IgD-negative memory B cell (primary cell): ENCODE results near the gene SNRPE. TPM values are rescaled to one million over a fixed set of nuclear protein-coding genes. Genes with fewer than 3 reads are reported as not detected.

ENCODE experiments used
- H3K27ac Mint-ChIP-seq, 3 donors: one replicate each; pipeline ENCODE4 v1.8.0; 2020 to 2022; ENCODE audit warnings: mild to moderate bottlenecking in 3 of 3, mixed read lengths in 3 of 3, moderate library complexity in 1 of 3
- H3K27me3 Mint-ChIP-seq: one replicate; pipeline ENCODE4 v1.8.0; 2021; ENCODE audit warnings: mixed read lengths
- H3K36me3 Mint-ChIP-seq: one replicate; pipeline ENCODE4 v1.8.0; 2020; ENCODE audit warnings: mild to moderate bottlenecking, mixed read lengths
- H3K4me1 Mint-ChIP-seq, 3 donors: one replicate each; pipeline ENCODE4 v1.8.0; 2020 to 2022; ENCODE audit warnings: mixed read lengths in 3 of 3, mild to moderate bottlenecking in 1 of 3
- H3K4me3 Mint-ChIP-seq, 4 donors: one replicate each; pipeline ENCODE4 v1.8.0; 2020 to 2022; ENCODE audit warnings: mild to moderate bottlenecking in 4 of 4, mixed read lengths in 4 of 4, moderate library complexity in 3 of 4
- H3K9me3 Mint-ChIP-seq, 3 donors: one replicate each; pipeline ENCODE4 v1.8.0; 2020 to 2021; ENCODE audit warnings: mixed read lengths in 3 of 3, mild to moderate bottlenecking in 1 of 3
- polyA plus RNA-seq: library from polyadenylated mRNA; unstranded; fragments of 300-500 nt; fragmentation: Illumina TruSeq; gene quantifications from one replicate; pipeline ENCODE4 v1.2.3, GENCODE V29; 2021

SNRPE gene
- polyA plus RNA-seq, 1 donor from 2014 or later: 196 TPM

- no peak overlapping the region for H3K27ac Mint-ChIP-seq
- H3K4me1 Mint-ChIP-seq: no peaks in the 10 kb centered on the region
- H3K9me3 Mint-ChIP-seq: peaks cover 0 to 9% (median 0%) of the 10 kb centered on the region in 3 donors
- H3K27me3 Mint-ChIP-seq: no peaks in the 10 kb centered on the region
- H3K4me3 Mint-ChIP-seq: no peak overlapping the region
- no peaks in the 10 kb centered on the region for H3K36me3 Mint-ChIP-seq
Observed at GRCh38 chr1:203905275-203905674, 43.9 kb downstream of the SNRPE start.

- Mint-ChIP-seq H3K27ac (no peak overlapping the region), H3K9me3 (peaks cover 0 to 3% (median 0%) of the 10 kb centered on the region in 3 donors), H3K27me3 (peaks cover 2% of the 10 kb centered on the region), H3K4me3 (no peak overlapping the region), H3K4me1 (no peaks in the 10 kb centered on the region), H3K36me3 (no peaks in the 10 kb centered on the region)
Observed at GRCh38 chr1:203906932-203907331, 45.5 kb downstream of the SNRPE start.

GRCh38 chr1:203907901-203908300 is 46.5 kb downstream of the SNRPE start:
- Mint-ChIP-seq H3K27me3 (peaks cover 3% of the 10 kb centered on the region), H3K4me3 (no peak overlapping the region), H3K27ac (no peak overlapping the region), H3K36me3 (no peaks in the 10 kb centered on the region), H3K9me3 (no peaks in the 10 kb centered on the region), H3K4me1 (no peaks in the 10 kb centered on the region)

GRCh38 chr1:203911806-203912205 is 50.4 kb downstream of the SNRPE start:
- H3K4me1 Mint-ChIP-seq: no peaks in the 10 kb centered on the region
- H3K27ac Mint-ChIP-seq: no peak overlapping the region
- no peaks in the 10 kb centered on the region for H3K36me3 Mint-ChIP-seq
- no peaks in the 10 kb centered on the region for H3K9me3 Mint-ChIP-seq
- H3K4me3 Mint-ChIP-seq: no peak overlapping the region
- peaks cover 7% of the 10 kb centered on the region for H3K27me3 Mint-ChIP-seq

- no peaks in the 10 kb centered on the region for H3K36me3 Mint-ChIP-seq
- no peak overlapping the region for H3K4me3 Mint-ChIP-seq
- no peaks in the 10 kb centered on the region for H3K9me3 Mint-ChIP-seq
- H3K27ac Mint-ChIP-seq: no peak overlapping the region
- peaks cover 7% of the 10 kb centered on the region for H3K27me3 Mint-ChIP-seq
- H3K4me1 Mint-ChIP-seq: no peaks in the 10 kb centered on the region
Observed at GRCh38 chr1:203913073-203913521, 51.7 kb downstream of the SNRPE start.

GRCh38 chr1:203914292-203914691 is 52.9 kb downstream of the SNRPE start:
- no peaks in the 10 kb centered on the region for H3K4me1 Mint-ChIP-seq
- H3K27me3 Mint-ChIP-seq: peaks cover 7% of the 10 kb centered on the region
- H3K36me3 Mint-ChIP-seq: no peaks in the 10 kb centered on the region
- H3K9me3 Mint-ChIP-seq: no peaks in the 10 kb centered on the region
- H3K4me3 Mint-ChIP-seq: no peak overlapping the region
- no peak overlapping the region for H3K27ac Mint-ChIP-seq

- no peak overlapping the region for H3K27ac Mint-ChIP-seq
- no peaks in the 10 kb centered on the region for H3K4me1 Mint-ChIP-seq
Observed at GRCh38 chr1:203915811-203916210, 54.4 kb downstream of the SNRPE start.

GRCh38 chr1:203916756-203917155 is 55.4 kb downstream of the SNRPE start:
- no peak overlapping the region for H3K4me3 Mint-ChIP-seq
- no peaks in the 10 kb centered on the region for H3K36me3 Mint-ChIP-seq
- H3K27ac Mint-ChIP-seq: no peak overlapping the region
- H3K27me3 Mint-ChIP-seq: peaks cover 7% of the 10 kb centered on the region
- H3K9me3 Mint-ChIP-seq: no peaks in the 10 kb centered on the region
- no peaks in the 10 kb centered on the region for H3K4me1 Mint-ChIP-seq

More at GRCh38 chr1:203915811-203916210, 54.4 kb downstream of the SNRPE start:
- no peak overlapping the region for H3K4me3 Mint-ChIP-seq
- no peaks in the 10 kb centered on the region for H3K9me3 Mint-ChIP-seq
- H3K36me3 Mint-ChIP-seq: no peaks in the 10 kb centered on the region
- peaks cover 7% of the 10 kb centered on the region for H3K27me3 Mint-ChIP-seq

Other genes with a start within 250 kb of the SNRPE start
- gene ATP2B4, start 234.8 kb upstream of the SNRPE start, polyA plus RNA-seq: 5.0 TPM
- gene LAX1, start 96.4 kb upstream of the SNRPE start, polyA plus RNA-seq: 46.8 TPM
- 1.2 TPM for gene ZBED6, start 66.0 kb upstream of the SNRPE start, polyA plus RNA-seq
- gene ZC3H11A, start 66.0 kb upstream of the SNRPE start, polyA plus RNA-seq: 52.7 TPM
- gene SOX13, start 211.5 kb downstream of the SNRPE start, polyA plus RNA-seq: 0.33 TPM